GM18502 (cell line): ENCODE measurements around the gene TECPR1.
A peak's percentile ranks its signal among the peaks of the same experiment; 100 is the strongest.

ENCODE experiments used
- ATAC-seq: cut with Tn5 transposase; IDR thresholded peaks from one replicate; pipeline ENCODE4 v1.9.1; 2021; ENCODE audit warnings: mild to moderate bottlenecking; ENCODE audit not compliant: unreplicated experiment, poor library complexity

TECPR1 gene

GRCh38 chr7:98170966-98171365 is 81.1 kb downstream of the TECPR1 start:
- no peak for ATAC-seq

GRCh38 chr7:98168904-98169621 is 83.0 kb downstream of the TECPR1 start:
- ATAC-seq, result no peak

- ATAC-seq, result peak; percentile 64
Observed at GRCh38 chr7:98168181-98168903, 83.7 kb downstream of the TECPR1 start.

GRCh38 chr7:98167653-98168052 is 84.4 kb downstream of the TECPR1 start:
- ATAC-seq, result no peak

GRCh38 chr7:98166668-98166970 is 85.4 kb downstream of the TECPR1 start:
- no peak for ATAC-seq

DNA sequence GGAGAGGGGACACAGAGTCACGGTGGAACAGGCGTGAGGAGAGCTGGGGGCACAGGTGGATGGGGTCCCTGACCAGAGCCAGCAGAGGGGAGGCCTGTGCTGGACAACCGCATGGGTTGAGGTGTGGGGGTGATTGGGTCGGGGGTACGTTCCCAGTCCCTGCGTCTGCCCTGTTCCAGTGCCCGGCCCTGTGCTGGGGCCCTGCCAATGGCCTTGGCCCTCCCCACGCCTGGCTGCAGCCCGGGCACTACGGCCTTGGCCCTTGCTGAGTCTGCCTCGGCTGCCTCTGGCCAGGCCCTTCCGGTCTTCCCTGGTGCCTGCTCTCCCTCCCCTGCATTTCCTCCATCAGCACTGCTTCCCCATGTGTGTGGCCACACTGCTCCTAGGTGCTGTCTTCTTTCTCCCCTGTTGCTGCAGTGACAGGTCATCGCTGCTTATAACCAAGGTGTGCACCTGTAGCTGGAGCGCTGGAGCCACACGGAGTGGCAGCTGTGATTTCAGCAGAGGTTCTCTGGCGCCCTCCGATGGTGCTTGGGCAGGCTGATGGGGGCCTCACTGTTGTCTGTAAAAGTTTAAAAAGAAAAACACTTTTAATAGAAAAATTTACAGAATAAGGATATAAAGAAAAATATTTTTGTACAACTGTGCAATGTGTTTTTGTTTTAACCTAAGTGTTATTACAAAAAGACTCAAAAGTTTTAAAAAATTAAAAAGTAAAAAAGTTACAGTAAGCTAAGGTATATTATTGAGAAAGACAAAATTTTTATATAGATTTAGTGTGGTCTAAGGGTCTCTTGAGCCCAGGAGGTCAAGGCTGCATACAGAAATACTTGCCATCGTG is 86.0 kb downstream of the TECPR1 start:
- peak; percentile 74 for ATAC-seq
